Activated naive CD4-positive, alpha-beta T cell treated with anti-CD3 and anti-CD28 coated beads for 36 hours (primary cell): ENCODE results near the gene SCNN1G. TPM values are rescaled to one million over a fixed set of nuclear protein-coding genes. Genes with fewer than 3 reads are reported as not detected.
"Not testable (repeated sequence)": the region's sequence is repeated elsewhere in the genome, so short reads cannot be mapped to it uniquely, and the experiment has no call there.

ENCODE experiments used
- CTCF ChIA-PET: fragments of 350-600 bp; sonication (Branson Sonifier 250); formaldehyde crosslinking; loops from one replicate; lab custom pipeline; 2021; ENCODE audit warnings: antibody characterized with exemption; lab: Charles Lee
- DNase-seq: peaks from one replicate; pipeline ENCODE4 v3.0.0-alpha.2; 2020
- H3K27ac Mint-ChIP-seq: one replicate; pipeline ENCODE4 v1.8.0; 2021; ENCODE audit warnings: mild to moderate bottlenecking, mixed read lengths
- H3K27me3 Mint-ChIP-seq: one replicate; pipeline ENCODE4 v1.8.0; 2021; ENCODE audit warnings: low read depth, mixed read lengths
- H3K36me3 Mint-ChIP-seq: one replicate; pipeline ENCODE4 v1.8.0; 2021; ENCODE audit warnings: low read depth, mixed read lengths
- H3K4me1 Mint-ChIP-seq: one replicate; pipeline ENCODE4 v1.8.0; 2021; ENCODE audit warnings: low read depth, mixed read lengths
- H3K4me3 Mint-ChIP-seq: one replicate; pipeline ENCODE4 v1.8.0; 2021; ENCODE audit warnings: mild to moderate bottlenecking, moderate library complexity, mixed read lengths
- H3K9me3 Mint-ChIP-seq: one replicate; pipeline ENCODE4 v1.8.0; 2021; ENCODE audit warnings: mixed read lengths
- intact Hi-C: fragments of 100-400 bp; cut with micrococcal nuclease; formaldehyde crosslinking; loops from one replicate; pipeline ENCODE4 v1.15.1; 2023
- total RNA-seq, 2 experiments: library from RNA; stranded (reverse); gene quantifications; one replicate each; pipeline ENCODE4 v1.2.3, GENCODE V29; 2021

The SCNN1G gene
- total RNA-seq, 2 experiments from 2014 or later = not detected

- peaks cover 3% of the 10 kb centered on the region for H3K27me3 Mint-ChIP-seq
- no peaks in the 10 kb centered on the region for H3K36me3 Mint-ChIP-seq
- intact Hi-C loops = no loop called here
- H3K9me3 Mint-ChIP-seq = no peaks in the 10 kb centered on the region
- CTCF ChIA-PET = no interaction called here
- DNase-seq = no peak
- H3K27ac Mint-ChIP-seq = no peak overlapping the region
- no peaks in the 10 kb centered on the region for H3K4me1 Mint-ChIP-seq
- no peak overlapping the region for H3K4me3 Mint-ChIP-seq
Observed at GRCh38 chr16:23245268-23245667, 62.7 kb downstream of the SCNN1G start.

GRCh38 chr16:23248261-23249194, 66.0 kb downstream of the SCNN1G start:
- intact Hi-C loops = no loop called here
- Mint-ChIP-seq H3K27me3 (peaks cover 9% of the 10 kb centered on the region), H3K27ac (no peak overlapping the region), H3K4me1 (no peaks in the 10 kb centered on the region), H3K4me3 (no peak overlapping the region), H3K9me3 (no peaks in the 10 kb centered on the region), H3K36me3 (no peaks in the 10 kb centered on the region)
- DNase-seq = no peak
- CTCF ChIA-PET = interaction anchor here (0.6 kb wide), 1 partner anchor 69 kb away, joined by 3 read pairs; no protein-coding TSS in a partner anchor

GRCh38 chr16:23249830-23250229, 67.3 kb downstream of the SCNN1G start:
- intact Hi-C loops = no loop called here
- Mint-ChIP-seq H3K9me3 (no peaks in the 10 kb centered on the region), H3K27ac (no peak overlapping the region), H3K4me3 (no peak overlapping the region), H3K36me3 (no peaks in the 10 kb centered on the region), H3K4me1 (no peaks in the 10 kb centered on the region), H3K27me3 (peaks cover 10% of the 10 kb centered on the region)
- no peak for DNase-seq
- CTCF ChIA-PET = no interaction called here

- H3K36me3 Mint-ChIP-seq = no peaks in the 10 kb centered on the region
- H3K9me3 Mint-ChIP-seq = no peaks in the 10 kb centered on the region
- intact Hi-C loops = no loop called here
- peaks cover 11% of the 10 kb centered on the region for H3K27me3 Mint-ChIP-seq
- CTCF ChIA-PET = no interaction called here
- H3K4me3 Mint-ChIP-seq = no peak overlapping the region
- no peaks in the 10 kb centered on the region for H3K4me1 Mint-ChIP-seq
- DNase-seq = peak; percentile 15
- H3K27ac Mint-ChIP-seq = no peak overlapping the region
Observed at GRCh38 chr16:23252310-23252709, 69.8 kb downstream of the SCNN1G start.

GRCh38 chr16:23253650-23254049, 71.1 kb downstream of the SCNN1G start:
- DNase-seq, H3K4me3 Mint-ChIP-seq, H3K4me1 Mint-ChIP-seq, H3K36me3 Mint-ChIP-seq, intact Hi-C loops, H3K27ac Mint-ChIP-seq, H3K9me3 Mint-ChIP-seq: not testable (repeated sequence)
- CTCF ChIA-PET = interaction anchor here (1.0 kb wide), 1 partner anchor 182 kb away, joined by 3 read pairs; no protein-coding TSS in a partner anchor
- peaks cover 11% of the 10 kb centered on the region for H3K27me3 Mint-ChIP-seq

- DNase-seq = no peak
- H3K27me3 Mint-ChIP-seq = peaks cover 11% of the 10 kb centered on the region
- H3K9me3 Mint-ChIP-seq = no peaks in the 10 kb centered on the region
- H3K4me3 Mint-ChIP-seq = no peak overlapping the region
- intact Hi-C loops = no loop called here
- no peaks in the 10 kb centered on the region for H3K36me3 Mint-ChIP-seq
- no peak overlapping the region for H3K27ac Mint-ChIP-seq
- CTCF ChIA-PET = interaction anchor here (1.0 kb wide), 1 partner anchor 181 kb away, joined by 3 read pairs; no protein-coding TSS in a partner anchor
- no peaks in the 10 kb centered on the region for H3K4me1 Mint-ChIP-seq
Observed at GRCh38 chr16:23254338-23254737, 71.8 kb downstream of the SCNN1G start.

- intact Hi-C loops = no loop called here
- H3K4me3 Mint-ChIP-seq = no peak overlapping the region
- H3K36me3 Mint-ChIP-seq = no peaks in the 10 kb centered on the region
- H3K4me1 Mint-ChIP-seq = no peaks in the 10 kb centered on the region
- no peak for DNase-seq
- H3K27ac Mint-ChIP-seq = no peak overlapping the region
- no peaks in the 10 kb centered on the region for H3K9me3 Mint-ChIP-seq
- CTCF ChIA-PET = no interaction called here
- H3K27me3 Mint-ChIP-seq = peaks cover 8% of the 10 kb centered on the region
Observed at GRCh38 chr16:23255000-23255399, 72.5 kb downstream of the SCNN1G start.

- H3K36me3 Mint-ChIP-seq = no peaks in the 10 kb centered on the region
- CTCF ChIA-PET = no interaction called here
- H3K27me3 Mint-ChIP-seq = peaks cover 8% of the 10 kb centered on the region
- H3K27ac Mint-ChIP-seq = no peak overlapping the region
- H3K9me3 Mint-ChIP-seq = no peaks in the 10 kb centered on the region
- no peaks in the 10 kb centered on the region for H3K4me1 Mint-ChIP-seq
- no peak for DNase-seq
- intact Hi-C loops = no loop called here
- no peak overlapping the region for H3K4me3 Mint-ChIP-seq
Observed at GRCh38 chr16:23256440-23256839, 73.9 kb downstream of the SCNN1G start.

GRCh38 chr16:23257682-23258081, 75.1 kb downstream of the SCNN1G start:
- no peaks in the 10 kb centered on the region for H3K9me3 Mint-ChIP-seq
- H3K4me1 Mint-ChIP-seq = no peaks in the 10 kb centered on the region
- no peak overlapping the region for H3K4me3 Mint-ChIP-seq
- H3K27me3 Mint-ChIP-seq = peaks cover 2% of the 10 kb centered on the region
- H3K27ac Mint-ChIP-seq = no peak overlapping the region
- intact Hi-C loops = no loop called here
- H3K36me3 Mint-ChIP-seq = no peaks in the 10 kb centered on the region
- CTCF ChIA-PET = no interaction called here
- DNase-seq = no peak

GRCh38 chr16:23258919-23259237, 76.3 kb downstream of the SCNN1G start:
- no peak overlapping the region for H3K4me3 Mint-ChIP-seq
- CTCF ChIA-PET = no interaction called here
- no peak for DNase-seq
- H3K27me3 Mint-ChIP-seq = peaks cover 5% of the 10 kb centered on the region
- intact Hi-C loops = no loop called here
- H3K27ac Mint-ChIP-seq = no peak overlapping the region
- no peaks in the 10 kb centered on the region for H3K36me3 Mint-ChIP-seq
- no peaks in the 10 kb centered on the region for H3K4me1 Mint-ChIP-seq
- H3K9me3 Mint-ChIP-seq = no peaks in the 10 kb centered on the region

Other genes with a start within 250 kb of the SCNN1G start
- 1 to 10 TPM; 5.1 to 5.2 TPM for gene USP31, start 33.3 kb upstream of the SCNN1G start, total RNA-seq
- gene SCNN1B, start 119.6 kb downstream of the SCNN1G start, total RNA-seq = not detected